Activated CD8-positive, alpha-beta T cell treated with anti-CD3 and anti-CD28 coated beads, Interleukin-2, amount 10 ng/mL, durations not matched to agents 7 days and 5 days (primary cell): ENCODE measurements around the gene ITIH2. TPM values are rescaled to one million over a fixed set of nuclear protein-coding genes. Genes with fewer than 3 reads are reported as not detected.
"Not testable (repeated sequence)": the region's sequence is repeated elsewhere in the genome, so short reads cannot be mapped to it uniquely, and the experiment has no call there.

Experiments
- ATAC-seq: fragments of 150-1000 bp; cut with Tn5 transposase; one replicate; pipeline ENCODE4 v1.10.0; 2021; ENCODE audit warnings: moderate library complexity
- CTCF ChIA-PET: fragments of 350-600 bp; sonication (Branson Sonifier 250); formaldehyde crosslinking; loops from one replicate; lab custom pipeline; 2021; ENCODE audit warnings: antibody characterized with exemption; lab: Charles Lee
- POLR2A ChIA-PET: fragments of 350-600 bp; sonication (Branson Sonifier 250); formaldehyde crosslinking; loops from one replicate; lab custom pipeline; 2021; ENCODE audit warnings: antibody characterized with exemption; lab: Charles Lee
- DNase-seq: peaks from one replicate; pipeline ENCODE4 v3.0.0-alpha.2; 2020
- H3K27ac Mint-ChIP-seq: one replicate; pipeline ENCODE4 v1.8.0; 2021; ENCODE audit warnings: mild to moderate bottlenecking, mixed read lengths
- H3K27me3 Mint-ChIP-seq: one replicate; pipeline ENCODE4 v1.8.0; 2021; ENCODE audit warnings: low read depth, mixed read lengths
- H3K36me3 Mint-ChIP-seq: one replicate; pipeline ENCODE4 v1.8.0; 2021; ENCODE audit warnings: low read depth, mixed read lengths
- H3K4me1 Mint-ChIP-seq: one replicate; pipeline ENCODE4 v1.8.0; 2021; ENCODE audit warnings: low read depth, mixed read lengths
- H3K4me3 Mint-ChIP-seq: one replicate; pipeline ENCODE4 v1.8.0; 2021; ENCODE audit warnings: mild to moderate bottlenecking, mixed read lengths
- H3K9me3 Mint-ChIP-seq: one replicate; pipeline ENCODE4 v1.8.0; 2022; ENCODE audit warnings: mixed read lengths; ENCODE audit not compliant: insufficient read depth
- total RNA-seq, 2 experiments: library from RNA; stranded (reverse); gene quantifications; one replicate each; pipeline ENCODE4 v1.2.3, GENCODE V29; 2021

The ITIH2 gene
- total RNA-seq, 2 experiments from 2014 or later, result not detected

DNA sequence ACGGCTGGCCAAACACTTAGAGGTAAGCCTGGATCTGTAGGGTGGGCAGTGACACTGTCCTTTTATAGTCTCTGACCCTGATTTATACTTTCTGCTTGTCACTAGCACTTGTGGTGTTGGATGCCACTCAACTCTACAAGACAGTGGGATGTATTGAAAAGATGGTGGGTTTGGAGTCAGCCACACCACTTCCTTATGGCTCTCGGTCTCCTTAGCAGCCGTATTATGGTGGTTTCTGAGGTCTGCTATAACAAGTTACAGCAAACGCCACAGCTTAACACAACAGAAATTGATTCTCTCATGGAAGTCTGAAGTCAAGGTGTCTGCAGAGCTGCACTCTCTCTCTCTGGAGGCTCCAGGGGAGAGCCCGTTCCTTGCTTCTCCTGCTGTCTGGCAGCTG, 14.7 kb downstream of the ITIH2 start:
- Mint-ChIP-seq H3K4me3 (no peak overlapping the region), H3K4me1 (peaks cover 23% of the 10 kb centered on the region), H3K27ac (no peak overlapping the region), H3K27me3 (peaks cover 18% of the 10 kb centered on the region), H3K36me3 (no peaks in the 10 kb centered on the region), H3K9me3 (no peaks in the 10 kb centered on the region)
- ChIA-PET POLR2A (no interaction called here), CTCF (interaction anchor here (1.7 kb wide), 1 partner anchor 30 kb away, joined by 9 read pairs; no protein-coding TSS in a partner anchor)
- peak; percentile 81 for ATAC-seq
- DNase-seq, result peak; percentile 46

DNA sequence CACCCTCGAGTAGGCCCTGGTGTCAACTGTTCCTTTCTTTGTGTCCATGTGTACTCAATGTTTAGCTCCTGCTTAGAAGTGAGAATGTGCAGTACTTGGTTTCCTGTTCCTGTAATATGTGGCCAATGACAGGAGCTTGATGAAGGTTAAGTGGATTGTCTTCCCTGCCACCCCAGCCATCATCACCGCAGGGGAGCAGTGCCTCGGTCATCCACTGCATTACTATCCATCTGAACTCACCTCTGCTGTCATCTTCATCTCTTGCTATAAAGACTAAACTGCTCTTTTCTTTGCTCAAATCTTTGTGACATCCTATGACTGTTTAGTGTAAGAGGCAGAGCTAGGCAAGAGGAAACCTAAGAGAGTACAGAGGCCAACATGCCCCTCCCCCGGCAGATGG, 15.6 kb downstream of the ITIH2 start:
- Mint-ChIP-seq H3K27ac (no peak overlapping the region), H3K4me1 (peaks cover 23% of the 10 kb centered on the region), H3K4me3 (no peak overlapping the region), H3K9me3 (no peaks in the 10 kb centered on the region), H3K27me3 (peaks cover 19% of the 10 kb centered on the region), H3K36me3 (no peaks in the 10 kb centered on the region)
- DNase-seq (no peak), ATAC-seq (no peak)
- POLR2A ChIA-PET, result no interaction called here
- CTCF ChIA-PET, result interaction anchor here (1.7 kb wide), 1 partner anchor 31 kb away, joined by 9 read pairs; no protein-coding TSS in a partner anchor

DNA sequence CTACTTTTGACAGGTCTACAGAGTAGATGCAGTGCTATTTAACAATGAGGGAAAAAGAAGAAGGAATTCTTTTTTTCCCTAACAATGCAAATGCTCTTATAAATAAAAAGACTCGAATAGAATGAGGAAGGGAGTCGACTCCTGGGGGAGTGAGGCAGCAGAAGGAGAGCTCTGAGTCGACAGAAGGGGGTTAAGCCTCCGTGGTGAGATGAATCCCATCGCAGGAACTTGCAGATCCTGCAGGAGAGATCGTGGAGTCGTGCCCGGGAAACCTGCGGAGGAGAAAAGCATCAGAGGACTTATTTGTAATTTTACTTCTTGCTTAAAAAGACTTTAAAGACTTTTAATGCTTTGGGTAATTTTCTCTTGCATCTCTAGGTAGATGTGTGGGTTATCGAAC, 17.4 kb downstream of the ITIH2 start:
- CTCF ChIA-PET, result interaction anchor here (1.0 kb wide), 1 partner anchor 195 kb away, joined by 3 read pairs; no protein-coding TSS in a partner anchor
- H3K4me1 Mint-ChIP-seq, result peaks cover 23% of the 10 kb centered on the region
- no peak overlapping the region for H3K4me3 Mint-ChIP-seq
- ATAC-seq (no peak), DNase-seq (no peak)
- POLR2A ChIA-PET, result no interaction called here
- peaks cover 18% of the 10 kb centered on the region for H3K27me3 Mint-ChIP-seq
- no peaks in the 10 kb centered on the region for H3K36me3 Mint-ChIP-seq
- H3K9me3 Mint-ChIP-seq, result no peaks in the 10 kb centered on the region
- H3K27ac Mint-ChIP-seq, result no peak overlapping the region

GRCh38 chr10:7722927-7723529, 19.9 kb downstream of the ITIH2 start:
- no peak overlapping the region for H3K27ac Mint-ChIP-seq
- H3K27me3 Mint-ChIP-seq, result peaks cover 20% of the 10 kb centered on the region
- no peaks in the 10 kb centered on the region for H3K36me3 Mint-ChIP-seq
- peaks cover 13% of the 10 kb centered on the region for H3K4me1 Mint-ChIP-seq
- H3K4me3 Mint-ChIP-seq, result no peak overlapping the region
- CTCF ChIA-PET, result no interaction called here
- DNase-seq (no peak), ATAC-seq (no peak)
- POLR2A ChIA-PET, result no interaction called here
- H3K9me3 Mint-ChIP-seq, result no peaks in the 10 kb centered on the region

- no peak for DNase-seq
- no peak overlapping the region for H3K4me3 Mint-ChIP-seq
- no peak overlapping the region for H3K27ac Mint-ChIP-seq
- peaks cover 12% of the 10 kb centered on the region for H3K27me3 Mint-ChIP-seq
- no peak for ATAC-seq
- no peaks in the 10 kb centered on the region for H3K9me3 Mint-ChIP-seq
- peaks cover 12% of the 10 kb centered on the region for H3K4me1 Mint-ChIP-seq
- no peaks in the 10 kb centered on the region for H3K36me3 Mint-ChIP-seq
- CTCF ChIA-PET, result interaction anchor here (1.2 kb wide), 1 partner anchor 209 kb away, joined by 4 read pairs; no protein-coding TSS in a partner anchor
- POLR2A ChIA-PET, result no interaction called here
These were observed 31.7 kb downstream of the ITIH2 start for GRCh38 chr10:7734821-7735220.

DNA sequence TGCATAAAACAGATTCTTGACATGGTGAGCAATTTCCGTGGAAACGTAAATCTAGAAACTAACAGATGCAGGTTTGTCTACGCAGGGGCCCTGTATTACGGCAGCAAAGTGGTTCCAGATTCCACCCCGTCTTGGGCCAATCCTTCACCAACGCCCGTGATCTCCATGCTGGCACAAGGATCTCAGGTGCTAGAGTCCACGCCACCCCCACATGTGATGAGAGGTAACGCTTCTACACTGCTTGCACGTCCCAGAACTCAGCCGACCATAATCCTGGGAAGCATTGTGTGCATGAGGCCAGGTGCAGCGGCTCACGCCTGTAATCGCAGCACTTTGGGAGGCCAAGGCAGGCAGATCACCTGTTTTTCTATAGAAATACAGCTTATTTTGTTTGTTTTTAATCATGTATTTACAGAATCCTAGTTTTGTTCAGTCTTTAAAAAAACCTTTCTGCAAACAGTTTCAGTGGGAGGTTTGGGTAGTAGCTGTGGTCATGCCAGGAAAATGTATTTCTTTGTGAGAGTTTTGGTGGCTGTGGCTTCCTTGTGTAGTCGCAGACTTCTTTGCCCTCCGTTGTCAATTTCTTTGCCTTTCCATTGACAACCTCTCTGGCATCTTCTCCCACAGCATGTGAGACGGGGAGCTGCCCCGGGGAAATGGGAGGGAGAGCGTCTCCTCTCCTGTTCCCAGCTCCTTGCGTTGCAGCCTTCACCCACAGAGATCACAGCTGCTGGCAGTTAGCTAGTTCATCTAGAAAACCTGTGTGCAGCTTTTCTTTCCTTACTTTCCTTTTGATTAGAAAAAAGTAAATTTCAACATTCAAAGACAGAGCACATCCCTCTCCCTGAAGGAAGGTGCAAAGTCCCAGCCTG, 35.7 kb downstream of the ITIH2 start:
- no peak overlapping the region for H3K27ac Mint-ChIP-seq
- POLR2A ChIA-PET, result interaction anchor here (0.7 kb wide), 1 partner anchor 127 kb away, joined by 3 read pairs; no protein-coding TSS in a partner anchor

GRCh38 chr10:7744307-7744706, 41.2 kb downstream of the ITIH2 start:
- Mint-ChIP-seq H3K4me3 (no peak overlapping the region), H3K9me3 (no peaks in the 10 kb centered on the region), H3K36me3 (no peaks in the 10 kb centered on the region), H3K27me3 (peaks cover 5% of the 10 kb centered on the region), H3K27ac (no peak overlapping the region), H3K4me1 (peaks cover under 1% of the 10 kb centered on the region)
- DNase-seq (no peak), ATAC-seq (no peak)
- ChIA-PET POLR2A (no interaction called here), CTCF (interaction anchor here (1.4 kb wide), 1 partner anchor 58 kb away, joined by 3 read pairs; no protein-coding TSS in a partner anchor)

More for the DNA sequence above, 35.7 kb downstream of the ITIH2 start:
- H3K36me3 Mint-ChIP-seq, result no peaks in the 10 kb centered on the region
- ATAC-seq, result no peak
- peaks cover 12% of the 10 kb centered on the region for H3K4me1 Mint-ChIP-seq
- no peak for DNase-seq
- H3K27me3 Mint-ChIP-seq, result peaks cover 5% of the 10 kb centered on the region
- H3K4me3 Mint-ChIP-seq, result no peak overlapping the region
- CTCF ChIA-PET, result no interaction called here
- no peaks in the 10 kb centered on the region for H3K9me3 Mint-ChIP-seq

DNA sequence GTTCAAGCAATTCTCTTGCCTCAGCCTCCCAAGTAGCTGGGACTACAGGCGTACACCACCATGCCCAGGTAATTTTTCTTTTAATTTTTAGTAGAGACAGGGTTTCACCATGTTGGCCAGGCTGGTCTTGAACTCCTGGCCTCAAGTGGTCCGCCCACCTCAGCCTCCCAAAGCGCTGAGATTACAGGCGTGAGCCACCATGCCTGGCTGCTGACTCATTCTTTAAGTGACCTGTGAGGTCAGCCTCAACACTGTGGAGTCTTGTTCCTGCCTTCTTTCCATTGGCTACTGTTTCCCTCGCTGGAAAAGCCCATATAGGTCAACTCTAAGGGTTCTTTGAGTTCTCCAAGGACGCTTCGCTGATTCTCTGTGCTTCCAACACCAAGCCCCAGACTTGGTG, 45.5 kb downstream of the ITIH2 start:
- CTCF ChIA-PET, result interaction anchor here (0.6 kb wide), 1 partner anchor 1239 kb away, joined by 3 read pairs; no protein-coding TSS in a partner anchor
- H3K4me3 Mint-ChIP-seq, H3K27me3 Mint-ChIP-seq, ATAC-seq, H3K4me1 Mint-ChIP-seq, POLR2A ChIA-PET, H3K27ac Mint-ChIP-seq, DNase-seq, H3K9me3 Mint-ChIP-seq: not testable (repeated sequence)
- peaks cover 20% of the 10 kb centered on the region for H3K36me3 Mint-ChIP-seq

GRCh38 chr10:7750222-7750621, 47.1 kb downstream of the ITIH2 start:
- no peaks in the 10 kb centered on the region for H3K27me3 Mint-ChIP-seq
- ChIA-PET POLR2A (no interaction called here), CTCF (no interaction called here)
- H3K9me3 Mint-ChIP-seq, result no peaks in the 10 kb centered on the region
- ATAC-seq (no peak), DNase-seq (no peak)
- no peak overlapping the region for H3K4me3 Mint-ChIP-seq
- H3K36me3 Mint-ChIP-seq, result peaks cover 28% of the 10 kb centered on the region
- no peak overlapping the region for H3K27ac Mint-ChIP-seq
- no peaks in the 10 kb centered on the region for H3K4me1 Mint-ChIP-seq

GRCh38 chr10:7752251-7752650, 49.1 kb downstream of the ITIH2 start:
- ChIA-PET CTCF (interaction anchor here (2.0 kb wide), 1 partner anchor 65 kb away, joined by 5 read pairs; no protein-coding TSS in a partner anchor), POLR2A (no interaction called here)
- no peak overlapping the region for H3K27ac Mint-ChIP-seq
- H3K4me1 Mint-ChIP-seq, result no peaks in the 10 kb centered on the region
- ATAC-seq, result no peak
- DNase-seq, result no peak
- H3K27me3 Mint-ChIP-seq, result no peaks in the 10 kb centered on the region
- peaks cover 35% of the 10 kb centered on the region for H3K36me3 Mint-ChIP-seq
- no peak overlapping the region for H3K4me3 Mint-ChIP-seq
- no peaks in the 10 kb centered on the region for H3K9me3 Mint-ChIP-seq

- no peak overlapping the region for H3K4me3 Mint-ChIP-seq
- no peak overlapping the region for H3K27ac Mint-ChIP-seq
- H3K36me3 Mint-ChIP-seq, result peaks cover 51% of the 10 kb centered on the region
- ATAC-seq, result no peak
- no peaks in the 10 kb centered on the region for H3K9me3 Mint-ChIP-seq
- no peak for DNase-seq
- ChIA-PET POLR2A (no interaction called here), CTCF (interaction anchor here (1.3 kb wide), 1 partner anchor 63 kb away, joined by 6 read pairs; the partner anchor contains the start of gene TAF3)
- no peaks in the 10 kb centered on the region for H3K27me3 Mint-ChIP-seq
- no peaks in the 10 kb centered on the region for H3K4me1 Mint-ChIP-seq
These were observed 52.0 kb downstream of the ITIH2 start for GRCh38 chr10:7755103-7755502.
